Activated CD8-positive, alpha-beta memory T cell treated with anti-CD3 and anti-CD28 coated beads, Interleukin-2, amount 50 U/mL, for 24 hours (primary cell): ENCODE data around the gene WDR13.
"Not testable (repeated sequence)": the region's sequence is repeated elsewhere in the genome, so short reads cannot be mapped to it uniquely, and the experiment has no call there.

Experiments
- DNase-seq: peaks from one replicate; pipeline ENCODE4 v3.0.0-alpha.2; 2020; ENCODE audit errors: extremely low read depth

Gene WDR13

DNA sequence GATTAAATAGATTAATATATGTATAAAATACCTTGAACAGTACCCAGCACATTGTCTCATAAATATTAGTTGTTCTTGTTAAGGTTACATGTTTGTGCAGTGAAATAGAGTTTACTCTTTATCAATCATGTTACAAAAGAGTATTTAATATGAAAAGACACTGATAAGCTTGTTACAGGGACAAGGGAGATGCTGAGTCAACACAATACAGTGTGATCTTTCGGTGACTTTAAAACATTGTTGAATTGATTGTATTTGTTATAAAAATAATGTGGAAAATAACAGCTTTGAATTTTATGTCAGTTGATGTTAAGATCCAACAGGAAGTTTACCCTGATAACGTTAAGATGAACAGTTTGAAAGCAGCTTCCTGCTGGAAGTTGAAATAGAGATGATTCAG, 1.4 kb upstream of the WDR13 start:
- DNase-seq: no peak

DNA sequence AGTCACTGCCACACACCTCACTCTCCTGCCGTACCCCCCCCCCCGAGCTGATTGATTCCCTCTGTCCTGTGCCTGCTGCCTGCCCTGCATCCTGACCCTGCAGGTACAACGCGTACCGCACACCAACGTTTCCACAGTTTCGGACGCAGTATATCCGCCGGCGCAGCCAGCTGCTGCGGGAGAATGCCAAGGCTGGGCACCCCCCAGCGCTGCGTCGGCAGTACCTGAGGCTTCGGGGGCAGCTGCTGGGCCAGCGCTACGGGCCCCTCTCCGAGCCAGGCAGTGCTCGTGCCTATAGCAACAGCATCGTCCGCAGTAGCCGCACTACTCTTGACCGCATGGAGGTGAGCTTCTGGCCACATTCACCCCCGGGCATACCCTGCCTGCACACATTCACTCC, 1.3 kb downstream of the WDR13 start:
- DNase-seq: no peak

DNA sequence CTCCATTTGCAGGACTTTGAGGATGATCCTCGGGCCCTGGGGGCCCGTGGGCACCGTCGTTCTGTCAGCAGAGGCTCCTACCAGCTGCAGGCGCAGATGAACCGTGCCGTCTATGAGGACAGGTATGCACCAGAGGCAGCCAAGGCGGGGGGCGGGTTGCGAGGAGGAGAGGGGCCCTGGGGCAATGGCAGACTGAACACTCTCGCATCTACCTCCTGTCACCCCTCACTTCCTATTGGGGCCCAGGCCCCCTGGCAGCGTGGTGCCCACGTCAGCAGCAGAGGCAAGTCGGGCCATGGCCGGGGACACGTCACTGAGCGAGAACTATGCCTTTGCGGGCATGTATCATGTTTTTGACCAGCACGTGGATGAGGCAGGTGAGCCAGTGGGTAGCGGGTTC, 2.0 kb downstream of the WDR13 start:
- no peak for DNase-seq

GRCh38 chrX:48600226-48600625, 2.9 kb downstream of the WDR13 start:
- DNase-seq: no peak

DNA sequence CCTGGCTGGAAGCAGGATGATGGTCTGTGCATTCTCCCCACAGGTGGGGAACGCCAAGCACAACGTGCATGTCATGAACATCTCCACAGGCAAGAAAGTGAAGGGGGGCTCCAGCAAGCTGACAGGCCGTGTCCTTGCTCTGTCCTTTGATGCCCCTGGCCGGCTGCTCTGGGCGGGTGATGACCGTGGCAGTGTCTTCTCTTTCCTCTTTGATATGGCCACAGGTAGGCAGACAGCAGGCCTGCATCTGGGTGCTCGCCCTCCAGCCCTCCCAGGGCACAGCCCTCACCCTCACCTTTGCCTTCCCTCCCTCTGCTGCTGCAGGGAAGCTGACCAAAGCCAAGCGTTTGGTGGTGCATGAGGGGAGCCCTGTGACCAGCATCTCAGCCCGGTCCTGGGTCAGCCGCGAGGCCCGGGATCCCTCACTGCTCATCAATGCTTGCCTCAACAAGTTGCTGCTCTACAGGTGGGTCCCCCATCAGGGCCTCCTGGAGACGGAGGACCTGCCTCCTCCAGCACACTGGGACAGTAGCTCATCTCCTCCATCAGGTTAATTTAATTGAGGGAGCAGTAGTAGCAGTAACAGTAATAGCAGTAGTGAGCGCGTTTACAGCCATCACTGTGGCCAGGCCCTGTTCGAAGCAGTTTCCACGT, 4.6 kb downstream of the WDR13 start:
- no peak for DNase-seq

GRCh38 chrX:48604701-48605100, 7.4 kb downstream of the WDR13 start:
- no peak for DNase-seq

- no peak for DNase-seq
These were observed 8.8 kb downstream of the WDR13 start for GRCh38 chrX:48606091-48606490.

GRCh38 chrX:48611703-48612102, 14.4 kb downstream of the WDR13 start:
- DNase-seq: no peak

GRCh38 chrX:48613502-48614160, 16.3 kb downstream of the WDR13 start:
- DNase-seq: no peak

- DNase-seq: no peak
These were observed 19.3 kb downstream of the WDR13 start for GRCh38 chrX:48616576-48616975.

- DNase-seq: no peak
These were observed 20.4 kb downstream of the WDR13 start for GRCh38 chrX:48617542-48618340.

- no peak for DNase-seq
These were observed 29.4 kb downstream of the WDR13 start for GRCh38 chrX:48626401-48627298.

- peak; percentile 14 for DNase-seq
These were observed 34.2 kb downstream of the WDR13 start for GRCh38 chrX:48631376-48632090.

- DNase-seq: no peak
These were observed 34.9 kb downstream of the WDR13 start for GRCh38 chrX:48632207-48632606.

DNA sequence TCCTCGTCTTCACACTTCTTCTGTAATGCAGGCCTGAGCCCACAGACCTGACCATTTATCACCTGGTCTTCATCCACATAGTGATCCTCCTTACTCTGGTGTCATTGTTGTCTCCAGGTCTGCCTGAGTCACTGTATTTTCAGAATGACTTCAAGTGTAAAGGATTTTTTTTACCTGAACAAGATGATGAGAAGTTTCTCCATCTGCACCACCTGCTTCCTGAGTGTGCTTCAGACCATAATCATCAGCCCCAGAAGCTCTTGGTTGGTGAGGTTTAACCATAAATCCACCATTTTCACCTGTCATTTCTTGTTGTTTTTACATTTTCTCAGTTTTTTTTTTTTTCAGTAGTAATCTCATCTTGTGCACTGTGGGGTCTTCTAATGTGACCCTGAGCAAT, 39.0 kb downstream of the WDR13 start:
- no peak for DNase-seq

DNA sequence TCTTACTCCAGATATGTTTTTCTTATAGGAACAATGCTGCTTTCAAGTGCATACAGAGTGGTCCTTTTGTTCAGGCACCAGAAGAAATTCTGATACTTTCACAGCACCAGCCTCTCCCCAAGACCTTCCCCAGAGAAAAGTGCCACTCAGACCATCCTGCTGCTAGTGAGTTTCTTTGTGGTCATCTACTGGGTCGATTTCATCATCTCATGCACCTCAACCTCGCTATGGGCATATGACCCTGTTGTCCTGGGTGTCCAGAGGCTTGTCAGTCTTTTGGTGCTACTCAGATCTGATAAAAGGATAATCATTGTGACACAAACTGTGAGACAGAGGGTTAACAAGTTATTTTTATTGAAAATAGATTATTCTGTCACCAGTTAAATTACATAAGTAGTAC, 39.5 kb downstream of the WDR13 start:
- DNase-seq: no peak

DNA sequence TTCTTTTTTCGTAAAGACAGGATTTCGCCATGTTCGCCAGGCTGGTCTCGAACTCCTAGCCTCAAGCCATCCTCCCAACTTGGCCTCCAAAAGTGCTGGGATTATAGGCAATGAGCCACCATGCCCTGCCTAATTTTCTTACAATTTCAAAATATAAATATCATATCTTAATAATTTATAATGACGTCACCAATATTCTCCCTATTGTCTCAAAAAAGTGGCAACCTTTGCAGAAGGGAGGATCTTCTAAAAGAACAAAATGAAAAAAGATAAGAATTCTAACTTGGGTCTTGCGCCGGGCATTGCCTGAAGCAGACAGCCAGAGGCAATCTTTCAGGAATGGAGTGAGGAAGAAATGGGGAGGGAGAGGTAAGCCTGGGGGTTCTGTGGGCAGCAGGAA, 48.4 kb downstream of the WDR13 start:
- DNase-seq: no peak

GRCh38 chrX:48648336-48648751, 51.1 kb downstream of the WDR13 start:
- peak; percentile 2 for DNase-seq

GRCh38 chrX:48649102-48649501, 51.8 kb downstream of the WDR13 start:
- DNase-seq: no peak

DNA sequence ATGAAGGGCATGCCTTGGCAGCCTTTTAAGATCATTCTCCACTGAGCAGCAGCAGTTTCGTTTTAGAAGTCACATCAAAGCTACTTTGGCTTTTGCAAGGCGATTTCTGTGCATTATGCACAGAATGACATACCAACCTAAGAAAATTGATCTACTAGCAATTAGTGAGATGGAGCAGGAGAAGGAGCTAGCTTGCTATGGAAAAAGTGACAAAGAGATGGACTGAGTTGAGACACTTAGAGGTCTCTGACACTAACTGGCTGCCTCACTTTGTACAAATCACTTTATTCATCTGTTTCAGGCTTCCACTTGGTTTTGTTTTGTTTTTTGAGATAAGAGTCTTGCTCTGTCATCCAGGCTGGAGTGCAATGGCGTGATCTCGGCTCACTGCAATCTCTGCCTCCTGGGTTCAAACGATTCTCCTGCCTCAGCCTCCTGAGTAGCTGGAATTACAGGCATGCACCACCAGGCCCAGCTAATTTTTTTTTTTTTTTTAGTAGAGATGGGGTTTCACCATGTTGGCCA, 54.8 kb downstream of the WDR13 start:
- not testable (repeated sequence) for DNase-seq

- not testable (repeated sequence) for DNase-seq
These were observed 57.5 kb downstream of the WDR13 start for GRCh38 chrX:48654746-48655145.
